ENCODE data around the gene TELO2.

The TELO2 gene

GRCh38 chr16:1450218-1450617 lies 42.9 kb upstream of the TELO2 start:
- Histone ChIP-seq H3K27me3 (ENCODE audit: control insufficient read depth, insufficient read depth, low read length) (no peaks in the 10 kb centered on the region), H3K9me3 (ENCODE audit: control insufficient read depth, insufficient read depth, low read depth, low read length) (no peaks in the 10 kb centered on the region), H3K4me3 (ENCODE audit: low read depth, low read length) (no peak overlapping the region), H3K9ac (ENCODE audit: low read length) (no peak overlapping the region), H3K4me1 (ENCODE audit: control insufficient read depth, insufficient read depth, low read length) (no peaks in the 10 kb centered on the region), H3K36me3 (ENCODE audit: control insufficient read depth, insufficient read depth, low read length) (peaks cover 86% of the 10 kb centered on the region), H3K27ac (ENCODE audit: low read depth, low read length) (no peak overlapping the region)

GRCh38 chr16:1450841-1451240 lies 42.3 kb upstream of the TELO2 start:
- no peaks in the 10 kb centered on the region for H3K4me1 ChIP-seq (ENCODE audit: control insufficient read depth, insufficient read depth, low read length)
- no peak overlapping the region for H3K9ac ChIP-seq (ENCODE audit: low read length)
- H3K27ac ChIP-seq (ENCODE audit: low read depth, low read length): no peak overlapping the region
- H3K27me3 ChIP-seq (ENCODE audit: control insufficient read depth, insufficient read depth, low read length): no peaks in the 10 kb centered on the region
- H3K4me3 ChIP-seq (ENCODE audit: low read depth, low read length): no peak overlapping the region
- peaks cover 89% of the 10 kb centered on the region for H3K36me3 ChIP-seq (ENCODE audit: control insufficient read depth, insufficient read depth, low read length)
- no peaks in the 10 kb centered on the region for H3K9me3 ChIP-seq (ENCODE audit: control insufficient read depth, insufficient read depth, low read depth, low read length)

GRCh38 chr16:1451702-1452392 lies 41.3 kb upstream of the TELO2 start:
- Histone ChIP-seq H3K27me3 (ENCODE audit: control insufficient read depth, insufficient read depth, low read length) (no peaks in the 10 kb centered on the region), H3K9ac (ENCODE audit: low read length) (no peak overlapping the region), H3K4me3 (ENCODE audit: low read depth, low read length) (no peak overlapping the region), H3K36me3 (ENCODE audit: control insufficient read depth, insufficient read depth, low read length) (peaks cover 85% of the 10 kb centered on the region), H3K9me3 (ENCODE audit: control insufficient read depth, insufficient read depth, low read depth, low read length) (no peaks in the 10 kb centered on the region), H3K4me1 (ENCODE audit: control insufficient read depth, insufficient read depth, low read length) (no peaks in the 10 kb centered on the region), H3K27ac (ENCODE audit: low read depth, low read length) (no peak overlapping the region)

- H3K9me3 ChIP-seq (ENCODE audit: control insufficient read depth, insufficient read depth, low read depth, low read length): no peaks in the 10 kb centered on the region
- H3K4me3 ChIP-seq (ENCODE audit: low read depth, low read length): no peak overlapping the region
- H3K4me1 ChIP-seq (ENCODE audit: control insufficient read depth, insufficient read depth, low read length): no peaks in the 10 kb centered on the region
- no peak overlapping the region for H3K9ac ChIP-seq (ENCODE audit: low read length)
- H3K27me3 ChIP-seq (ENCODE audit: control insufficient read depth, insufficient read depth, low read length): no peaks in the 10 kb centered on the region
- peaks cover 86% of the 10 kb centered on the region for H3K36me3 ChIP-seq (ENCODE audit: control insufficient read depth, insufficient read depth, low read length)
- no peak overlapping the region for H3K27ac ChIP-seq (ENCODE audit: low read depth, low read length)
Measured at GRCh38 chr16:1452530-1452929, 40.6 kb upstream of the TELO2 start.

- H3K9me3 ChIP-seq (ENCODE audit: control insufficient read depth, insufficient read depth, low read depth, low read length): no peaks in the 10 kb centered on the region
- no peak overlapping the region for H3K9ac ChIP-seq (ENCODE audit: low read length)
- H3K4me3 ChIP-seq (ENCODE audit: low read depth, low read length): no peak overlapping the region
- peaks cover 82% of the 10 kb centered on the region for H3K36me3 ChIP-seq (ENCODE audit: control insufficient read depth, insufficient read depth, low read length)
- no peak overlapping the region for H3K27ac ChIP-seq (ENCODE audit: low read depth, low read length)
- H3K4me1 ChIP-seq (ENCODE audit: control insufficient read depth, insufficient read depth, low read length): no peaks in the 10 kb centered on the region
- no peaks in the 10 kb centered on the region for H3K27me3 ChIP-seq (ENCODE audit: control insufficient read depth, insufficient read depth, low read length)
Measured at GRCh38 chr16:1453316-1453715, 39.8 kb upstream of the TELO2 start.

- H3K36me3 ChIP-seq (ENCODE audit: control insufficient read depth, insufficient read depth, low read length): peaks cover 75% of the 10 kb centered on the region
Measured at GRCh38 chr16:1454561-1454960, 38.6 kb upstream of the TELO2 start.

GRCh38 chr16:1455190-1456171 lies 37.7 kb upstream of the TELO2 start:
- Histone ChIP-seq H3K27me3 (ENCODE audit: control insufficient read depth, insufficient read depth, low read length) (no peaks in the 10 kb centered on the region), H3K9ac (ENCODE audit: low read length) (no peak overlapping the region), H3K36me3 (ENCODE audit: control insufficient read depth, insufficient read depth, low read length) (peaks cover 74% of the 10 kb centered on the region), H3K4me3 (ENCODE audit: low read depth, low read length) (no peak overlapping the region), H3K27ac (ENCODE audit: low read depth, low read length) (no peak overlapping the region), H3K9me3 (ENCODE audit: control insufficient read depth, insufficient read depth, low read depth, low read length) (no peaks in the 10 kb centered on the region), H3K4me1 (ENCODE audit: control insufficient read depth, insufficient read depth, low read length) (no peaks in the 10 kb centered on the region)

More at GRCh38 chr16:1454561-1454960, 38.6 kb upstream of the TELO2 start:
- Histone ChIP-seq H3K4me1 (ENCODE audit: control insufficient read depth, insufficient read depth, low read length) (no peaks in the 10 kb centered on the region), H3K9ac (ENCODE audit: low read length) (no peak overlapping the region), H3K27ac (ENCODE audit: low read depth, low read length) (no peak overlapping the region), H3K9me3 (ENCODE audit: control insufficient read depth, insufficient read depth, low read depth, low read length) (no peaks in the 10 kb centered on the region), H3K4me3 (ENCODE audit: low read depth, low read length) (no peak overlapping the region), H3K27me3 (ENCODE audit: control insufficient read depth, insufficient read depth, low read length) (no peaks in the 10 kb centered on the region)

- Histone ChIP-seq H3K27me3 (ENCODE audit: control insufficient read depth, insufficient read depth, low read length) (no peaks in the 10 kb centered on the region), H3K27ac (ENCODE audit: low read depth, low read length) (no peak overlapping the region), H3K4me1 (ENCODE audit: control insufficient read depth, insufficient read depth, low read length) (no peaks in the 10 kb centered on the region), H3K9me3 (ENCODE audit: control insufficient read depth, insufficient read depth, low read depth, low read length) (no peaks in the 10 kb centered on the region), H3K9ac (ENCODE audit: low read length) (no peak overlapping the region), H3K36me3 (ENCODE audit: control insufficient read depth, insufficient read depth, low read length) (peaks cover 73% of the 10 kb centered on the region), H3K4me3 (ENCODE audit: low read depth, low read length) (no peak overlapping the region)
Measured at GRCh38 chr16:1456951-1457350, 36.2 kb upstream of the TELO2 start.

- H3K27ac ChIP-seq (ENCODE audit: low read depth, low read length): no peak overlapping the region
- H3K9me3 ChIP-seq (ENCODE audit: control insufficient read depth, insufficient read depth, low read depth, low read length): no peaks in the 10 kb centered on the region
- no peaks in the 10 kb centered on the region for H3K4me1 ChIP-seq (ENCODE audit: control insufficient read depth, insufficient read depth, low read length)
- H3K36me3 ChIP-seq (ENCODE audit: control insufficient read depth, insufficient read depth, low read length): peaks cover 66% of the 10 kb centered on the region
- H3K4me3 ChIP-seq (ENCODE audit: low read depth, low read length): no peak overlapping the region
- H3K9ac ChIP-seq (ENCODE audit: low read length): no peak overlapping the region
- no peaks in the 10 kb centered on the region for H3K27me3 ChIP-seq (ENCODE audit: control insufficient read depth, insufficient read depth, low read length)
Measured at GRCh38 chr16:1457489-1458245, 35.5 kb upstream of the TELO2 start.

- Histone ChIP-seq H3K4me1 (ENCODE audit: control insufficient read depth, insufficient read depth, low read length) (no peaks in the 10 kb centered on the region), H3K9ac (ENCODE audit: low read length) (no peak overlapping the region), H3K36me3 (ENCODE audit: control insufficient read depth, insufficient read depth, low read length) (peaks cover 61% of the 10 kb centered on the region), H3K4me3 (ENCODE audit: low read depth, low read length) (no peak overlapping the region), H3K9me3 (ENCODE audit: control insufficient read depth, insufficient read depth, low read depth, low read length) (no peaks in the 10 kb centered on the region), H3K27ac (ENCODE audit: low read depth, low read length) (no peak overlapping the region), H3K27me3 (ENCODE audit: control insufficient read depth, insufficient read depth, low read length) (no peaks in the 10 kb centered on the region)
Measured at GRCh38 chr16:1458336-1458976, 34.7 kb upstream of the TELO2 start.
